Neutrophil (primary cell): ENCODE results near the gene TNS3.
"Not testable (repeated sequence)": the region's sequence is repeated elsewhere in the genome, so short reads cannot be mapped to it uniquely, and the experiment has no call there.

ENCODE experiments used
- H3K27ac ChIP-seq: fragments of 200-600 bp; sonication (generic); 2 replicates; pipeline ENCODE4 v1.5.1; 2016; ENCODE audit warnings: mild to moderate bottlenecking, moderate library complexity
- H3K27me3 ChIP-seq: fragments of 200-600 bp; sonication (generic); 2 replicates; pipeline ENCODE4 v1.6.0; 2016; ENCODE audit warnings: mild to moderate bottlenecking
- H3K36me3 ChIP-seq: fragments of 200-600 bp; sonication (generic); 2 replicates; pipeline ENCODE4 v1.5.1; 2017
- H3K4me1 ChIP-seq, 2 experiments: fragments of 200-600 bp in 1 of 2; sonication (generic) in 1 of 2; 1 replicate in 1 of 2; 2 replicates in 1 of 2; pipeline versions ENCODE4 v1.5.1 to v1.6.1; 2013 to 2016; ENCODE audit warnings: low read depth in 1 of 2, low read length in 1 of 2, mild to moderate bottlenecking in 1 of 2, moderate library complexity in 1 of 2; ENCODE audit not compliant: control insufficient read depth in 1 of 2, insufficient read depth in 1 of 2
- H3K4me3 ChIP-seq, 2 experiments: fragments of 200-600 bp in 1 of 2; sonication (generic) in 1 of 2; 1 replicate in 1 of 2; 2 replicates in 1 of 2; pipeline ENCODE4 v1.5.1; 2013 to 2016; ENCODE audit warnings: low read depth in 1 of 2, low read length in 1 of 2, mild to moderate bottlenecking in 1 of 2, moderate library complexity in 1 of 2
- H3K9me3 ChIP-seq: fragments of 200-600 bp; sonication (generic); 2 replicates; pipeline ENCODE4 v1.5.1; 2016
- CTCF ChIP-seq: fragments of 200-600 bp; sonication (generic); IDR thresholded peaks from 2 replicates; pipeline ENCODE4 v1.5.1; 2016; ENCODE audit warnings: antibody characterized with exemption

Gene TNS3

DNA sequence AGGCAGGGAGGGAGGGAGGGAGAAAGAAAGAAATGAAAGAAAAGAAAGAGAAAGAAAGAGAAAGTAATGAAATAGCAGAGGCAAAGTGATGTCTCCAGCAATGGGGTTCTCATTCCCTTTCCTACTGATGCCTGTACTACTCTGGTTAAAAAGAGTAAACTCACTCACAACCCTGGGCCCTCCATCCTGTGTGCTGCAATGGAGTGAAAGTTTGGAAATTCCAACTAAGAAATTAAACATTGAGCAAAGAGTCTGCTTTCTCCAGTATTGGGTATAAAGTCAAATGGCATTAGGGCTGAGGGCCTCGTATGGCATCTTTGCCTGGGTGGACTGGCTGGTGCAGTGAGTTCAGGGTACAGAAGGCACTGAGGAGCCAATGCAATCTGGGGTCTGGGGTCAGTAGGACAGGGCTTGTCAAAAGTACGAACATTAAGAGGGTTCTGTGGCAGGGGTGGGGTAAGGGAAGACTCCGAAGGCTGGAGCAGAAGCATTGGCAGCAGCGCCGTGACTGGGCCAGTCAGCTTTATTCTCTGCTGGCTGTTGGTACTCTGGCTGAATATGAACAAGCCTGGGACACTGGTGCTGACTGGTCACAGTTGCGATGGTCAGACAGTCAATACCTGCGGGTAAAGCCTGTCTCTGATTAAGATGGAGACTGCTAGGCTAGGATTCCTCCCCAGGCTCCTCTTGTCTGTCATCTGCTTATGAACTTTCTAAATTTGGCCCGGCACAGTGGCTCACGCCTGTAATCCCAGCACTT lies 24.1 kb upstream of the TNS3 start:
- H3K4me3 ChIP-seq, result no peak overlapping the region
- no peaks in the 10 kb centered on the region for H3K36me3 ChIP-seq
- H3K27me3 ChIP-seq, result peaks cover 6% of the 10 kb centered on the region
- no peaks in the 10 kb centered on the region for H3K4me1 ChIP-seq
- H3K27ac ChIP-seq, result no peak overlapping the region
- no peaks in the 10 kb centered on the region for H3K9me3 ChIP-seq
- no peak for TF ChIP-seq CTCF

DNA sequence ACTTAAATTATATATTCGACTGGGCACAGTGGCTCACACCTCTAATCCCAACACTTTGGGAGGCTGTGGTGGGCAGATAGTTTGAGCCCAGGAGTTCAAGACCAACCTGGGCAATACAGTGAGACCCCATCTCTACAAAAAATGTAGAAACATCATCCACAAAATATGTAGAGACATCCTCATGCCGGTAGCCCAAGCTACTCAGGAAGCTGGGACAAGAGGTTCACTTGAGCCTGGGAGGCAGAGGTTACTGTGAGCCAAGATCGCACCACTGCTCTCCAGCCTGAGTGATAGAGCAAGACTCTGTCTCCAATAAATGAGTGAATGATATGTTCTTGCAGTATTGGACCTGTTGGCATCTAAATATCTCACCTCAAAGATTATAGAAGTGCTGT lies 22.6 kb upstream of the TNS3 start:
- Histone ChIP-seq H3K27ac (no peak overlapping the region), H3K36me3 (no peaks in the 10 kb centered on the region), H3K4me3 (no peak overlapping the region), H3K4me1 (no peaks in the 10 kb centered on the region), H3K9me3 (no peaks in the 10 kb centered on the region), H3K27me3 (peaks cover 6% of the 10 kb centered on the region)
- TF ChIP-seq CTCF, result no peak

- not testable (repeated sequence) for H3K4me1 ChIP-seq, H3K4me3 ChIP-seq, H3K36me3 ChIP-seq, H3K9me3 ChIP-seq, H3K27me3 ChIP-seq, H3K27ac ChIP-seq
Observed at GRCh38 chr7:47603514-47604255, 21.8 kb upstream of the TNS3 start.

GRCh38 chr7:47602272-47603004 lies 20.5 kb upstream of the TNS3 start:
- no peak for TF ChIP-seq CTCF
- no peaks in the 10 kb centered on the region for H3K36me3 ChIP-seq
- H3K9me3 ChIP-seq, result peaks cover under 1% of the 10 kb centered on the region
- no peak overlapping the region for H3K27ac ChIP-seq
- H3K4me1 ChIP-seq, result no peaks in the 10 kb centered on the region
- no peak overlapping the region for H3K4me3 ChIP-seq
- peaks cover 6% of the 10 kb centered on the region for H3K27me3 ChIP-seq

DNA sequence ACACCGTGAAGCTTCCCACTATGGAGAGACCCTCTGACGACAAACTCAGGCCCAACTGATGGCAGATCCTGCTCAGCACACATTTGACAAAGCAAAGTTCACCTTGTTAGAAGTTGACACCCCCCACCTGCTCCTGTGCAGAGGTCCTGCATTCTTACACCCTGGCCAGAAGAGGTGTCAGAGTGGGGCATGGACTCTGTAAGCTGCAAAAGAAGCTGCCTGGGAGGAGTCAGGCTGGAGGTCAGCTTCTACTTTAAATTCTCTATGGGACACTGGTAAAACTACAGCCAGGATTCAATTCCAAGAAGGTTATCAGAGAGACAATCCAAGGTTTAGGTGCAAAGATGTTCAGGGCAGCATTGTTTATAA lies 20.0 kb upstream of the TNS3 start:
- Histone ChIP-seq H3K4me1 (no peaks in the 10 kb centered on the region), H3K9me3 (peaks cover 5% of the 10 kb centered on the region), H3K27ac (no peak overlapping the region), H3K27me3 (peaks cover 6% of the 10 kb centered on the region), H3K36me3 (no peaks in the 10 kb centered on the region), H3K4me3 (no peak overlapping the region)
- no peak for TF ChIP-seq CTCF
